HEK293 (cell line): ENCODE data around the gene QPCT.

Experiments used
- CTCF ChIA-PET: fragments of 350-600 bp; formaldehyde crosslinking; extraction: SDS; loops from one replicate; lab custom pipeline; 2021; ENCODE audit warnings: antibody characterized with exemption; lab: Yijun Ruan, JAX
- POLR2A ChIA-PET: fragments of 300-600 bp; formaldehyde crosslinking; extraction: SDS; loops from one replicate; lab custom pipeline; 2020; ENCODE audit warnings: antibody characterized with exemption, inconsistent platforms; lab: Yijun Ruan, JAX
- H3K27ac ChIP-seq: fragments of 200-500 bp; sonication (Bioruptor generic); 2 replicates; pipeline ENCODE4 v1.5.1; 2014; ENCODE audit warnings: low read depth, low read length, control low read depth, inconsistent platforms; ENCODE audit errors: extremely low read depth
- H3K36me3 ChIP-seq, 2 experiments: fragments of 200-500 bp in 1 of 2; sonication (Bioruptor generic) in 1 of 2; 1 replicate in 1 of 2; 2 replicates in 1 of 2; pipeline ENCODE4 v1.5.1; 2014 to 2017; ENCODE audit warnings: inconsistent platforms in 2 of 2, low read length in 2 of 2; ENCODE audit not compliant: control insufficient read depth in 2 of 2, insufficient read depth in 1 of 2
- H3K4me1 ChIP-seq: fragments of 200-500 bp; sonication (Bioruptor generic); 2 replicates; pipeline ENCODE4 v1.5.1; 2014; ENCODE audit warnings: mild to moderate bottlenecking, low read length, inconsistent platforms; ENCODE audit not compliant: control insufficient read depth, insufficient read depth
- H3K4me3 ChIP-seq: 2 replicates; pipeline ENCODE4 v1.5.1; 2011; ENCODE audit warnings: low read depth, mild to moderate bottlenecking, control low read depth, low read length, moderate library complexity
- H3K9me3 ChIP-seq: fragments of 200-500 bp; sonication (Bioruptor generic); 2 replicates; pipeline ENCODE4 v1.5.1; 2014; ENCODE audit warnings: low read depth, low read length, inconsistent platforms; ENCODE audit not compliant: control insufficient read depth, insufficient read depth
- AEBP2 ChIP-seq: fragments of 450-650 bp; formaldehyde crosslinking; IDR thresholded peaks from 2 replicates; pipeline ENCODE4 v1.5.1; 2016; ENCODE audit warnings: missing biosample characterization, missing genetic modification characterization, borderline replicate concordance
- GLIS1 ChIP-seq: fragments of 450-650 bp; formaldehyde crosslinking; IDR thresholded peaks from 2 replicates; pipeline ENCODE4 v1.5.1; 2016; ENCODE audit warnings: missing biosample characterization, missing genetic modification characterization
- HOXC10 ChIP-seq: sonication (generic); formaldehyde crosslinking; IDR thresholded peaks from 2 replicates; pipeline ENCODE4 v1.8.1; 2023; ENCODE audit warnings: mild to moderate bottlenecking, missing genetic modification reagents
- HOXD13 ChIP-seq: sonication (generic); formaldehyde crosslinking; IDR thresholded peaks from 2 replicates; pipeline ENCODE4 v1.8.0; 2022; ENCODE audit warnings: missing genetic modification reagents, borderline replicate concordance
- TCF7L2 ChIP-seq: IDR thresholded peaks from 2 replicates; pipeline ENCODE4 v1.6.1; 2011; ENCODE audit warnings: low read depth, mild to moderate bottlenecking, inconsistent platforms, low read length, moderate library complexity, borderline replicate concordance
- TSHZ1 ChIP-seq: fragments of 450-650 bp; formaldehyde crosslinking; IDR thresholded peaks from 2 replicates; pipeline ENCODE4 v1.5.1; 2016; ENCODE audit warnings: missing biosample characterization, missing genetic modification characterization, borderline replicate concordance
- ZNF221 ChIP-seq: fragments of 450-650 bp; formaldehyde crosslinking; IDR thresholded peaks from 2 replicates; pipeline ENCODE4 v1.5.1; 2017; ENCODE audit warnings: missing biosample characterization, missing genetic modification characterization, borderline replicate concordance
- ZNF362 ChIP-seq: fragments of 450-650 bp; formaldehyde crosslinking; IDR thresholded peaks from 2 replicates; pipeline ENCODE4 v1.5.1; 2016; ENCODE audit warnings: missing biosample characterization, missing genetic modification characterization
- ZNF544 ChIP-seq: fragments of 450-650 bp; formaldehyde crosslinking; IDR thresholded peaks from 2 replicates; pipeline ENCODE4 v1.5.0; 2017; ENCODE audit warnings: missing biosample characterization, missing genetic modification characterization
- ZNF548 ChIP-seq: fragments of 450-650 bp; formaldehyde crosslinking; IDR thresholded peaks from 2 replicates; pipeline ENCODE4 v1.5.1; 2016; ENCODE audit warnings: missing biosample characterization, missing genetic modification characterization
- ZNF555 ChIP-seq: fragments of 450-650 bp; formaldehyde crosslinking; conservative IDR thresholded peaks from 2 replicates; pipeline ENCODE4 v1.5.1; 2017; ENCODE audit warnings: missing biosample characterization, mild to moderate bottlenecking, missing genetic modification characterization, inconsistent platforms
- ZNF560 ChIP-seq: fragments of 450-650 bp; formaldehyde crosslinking; IDR thresholded peaks from 2 replicates; pipeline ENCODE4 v1.5.1; 2017; ENCODE audit warnings: missing biosample characterization, missing genetic modification characterization, borderline replicate concordance
- ZNF600 ChIP-seq: fragments of 450-650 bp; formaldehyde crosslinking; IDR thresholded peaks from 2 replicates; pipeline ENCODE4 v1.5.1; 2016; ENCODE audit warnings: missing biosample characterization, missing genetic modification characterization
- ZNF701 ChIP-seq: fragments of 450-650 bp; formaldehyde crosslinking; IDR thresholded peaks from 2 replicates; pipeline ENCODE4 v1.5.1; 2016; ENCODE audit warnings: missing biosample characterization, missing genetic modification characterization
- ZNF747 ChIP-seq: fragments of 450-650 bp; formaldehyde crosslinking; IDR thresholded peaks from 2 replicates; pipeline ENCODE4 v1.5.1; 2016; ENCODE audit warnings: missing biosample characterization, missing genetic modification characterization
- ZNF76 ChIP-seq: fragments of 450-650 bp; formaldehyde crosslinking; IDR thresholded peaks from 2 replicates; pipeline ENCODE4; 2016; ENCODE audit warnings: low read depth, missing biosample characterization, missing genetic modification characterization, borderline replicate concordance
- ZSCAN23 ChIP-seq: fragments of 450-650 bp; formaldehyde crosslinking; IDR thresholded peaks from 2 replicates; pipeline ENCODE4 v1.5.1; 2016; ENCODE audit warnings: missing biosample characterization, missing genetic modification characterization
- TF ChIP-seq, protein P1 (sequence below): IDR thresholded peaks from 2 replicates; pipeline ENCODE4 v1.6.1; 2011; ENCODE audit warnings: mild to moderate bottlenecking, low read depth, low read length, borderline replicate concordance
- TF ChIP-seq, protein P2 (sequence below): fragments of 450-650 bp; formaldehyde crosslinking; IDR thresholded peaks from 2 replicates; pipeline ENCODE4 v1.5.1; 2016; ENCODE audit warnings: missing biosample characterization, missing genetic modification characterization
- TF ChIP-seq, protein P3 (sequence below): fragments of 450-650 bp; formaldehyde crosslinking; IDR thresholded peaks from 2 replicates; pipeline ENCODE4 v1.5.1; 2017; ENCODE audit warnings: missing biosample characterization, mild to moderate bottlenecking, missing genetic modification characterization, moderate library complexity

Gene QPCT

GRCh38 chr2:37396890-37397565, 52.6 kb downstream of the QPCT start:
- Histone ChIP-seq H3K4me1 (no peaks in the 10 kb centered on the region), H3K36me3 (no peaks in the 10 kb centered on the region), H3K27ac (no peak overlapping the region), H3K9me3 (no peaks in the 10 kb centered on the region), H3K4me3 (no peak overlapping the region)
- TF ChIP-seq ZNF747 (tag by site-specific recombination) (no peak), ZNF548 (tag by site-specific recombination) (no peak), TSHZ1 (tag by site-specific recombination) (no peak), ZSCAN23 (tag by site-specific recombination) (no peak), ZNF362 (no peak), ZNF600 (tag by site-specific recombination) (no peak), ZNF544 (tag by site-specific recombination) (no peak), HOXC10 (CRISPR knock-in tag) (no peak), ZNF76 (no peak), ZNF560 (tag by site-specific recombination) (no peak)
- TF ChIP-seq, protein P1, sequence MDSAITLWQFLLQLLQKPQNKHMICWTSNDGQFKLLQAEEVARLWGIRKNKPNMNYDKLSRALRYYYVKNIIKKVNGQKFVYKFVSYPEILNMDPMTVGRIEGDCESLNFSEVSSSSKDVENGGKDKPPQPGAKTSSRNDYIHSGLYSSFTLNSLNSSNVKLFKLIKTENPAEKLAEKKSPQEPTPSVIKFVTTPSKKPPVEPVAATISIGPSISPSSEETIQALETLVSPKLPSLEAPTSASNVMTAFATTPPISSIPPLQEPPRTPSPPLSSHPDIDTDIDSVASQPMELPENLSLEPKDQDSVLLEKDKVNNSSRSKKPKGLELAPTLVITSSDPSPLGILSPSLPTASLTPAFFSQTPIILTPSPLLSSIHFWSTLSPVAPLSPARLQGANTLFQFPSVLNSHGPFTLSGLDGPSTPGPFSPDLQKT, result no peak
- CTCF ChIA-PET, result interaction anchor here (0.6 to 14.6 kb wide), 23 partner anchors 8 to 589 kb away, joined by 3 to 209 read pairs (median 4); no protein-coding TSS in a partner anchor
- POLR2A ChIA-PET, result interaction anchor here (0.7 kb wide), 2 partner anchors 79 to 1038 kb away, joined by 4 to 8 read pairs; no protein-coding TSS in a partner anchor

DNA sequence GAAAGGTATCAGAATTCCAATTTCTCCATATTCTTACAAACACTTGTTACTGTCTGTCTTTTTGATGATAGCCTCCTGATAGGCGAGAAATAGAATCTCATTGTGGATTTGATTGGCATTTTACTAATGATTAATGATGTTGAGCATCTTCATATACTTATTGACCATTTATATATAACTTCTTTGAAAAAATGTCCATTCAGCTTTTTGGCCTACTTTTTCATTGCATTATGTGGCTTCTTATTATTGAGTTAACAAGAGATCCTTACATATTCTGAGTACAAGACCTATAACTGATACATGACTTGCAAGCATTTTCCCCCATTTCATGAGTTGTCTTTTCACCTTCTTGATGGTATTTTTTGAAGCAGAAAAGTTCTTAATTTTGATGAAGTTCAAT, 54.6 kb downstream of the QPCT start:
- POLR2A ChIA-PET, result no interaction called here
- Histone ChIP-seq H3K4me3 (no peak overlapping the region), H3K27ac (no peak overlapping the region), H3K36me3 (no peaks in the 10 kb centered on the region), H3K4me1 (no peaks in the 10 kb centered on the region), H3K9me3 (no peaks in the 10 kb centered on the region)
- CTCF ChIA-PET, result interaction anchor here (0.6 to 14.6 kb wide), 6 partner anchors 11 to 492 kb away, joined by 3 to 209 read pairs (median 4); no protein-coding TSS in a partner anchor
- TF ChIP-seq ZNF555 (tag by site-specific recombination) (no peak), AEBP2 (tag by site-specific recombination) (no peak), HOXD13 (CRISPR knock-in tag) (no peak), TCF7L2 (no peak), ZNF747 (tag by site-specific recombination) (no peak), ZNF701 (tag by site-specific recombination) (no peak), GLIS1 (tag by site-specific recombination) (no peak), ZNF221 (no peak)
- TF ChIP-seq, protein P2, sequence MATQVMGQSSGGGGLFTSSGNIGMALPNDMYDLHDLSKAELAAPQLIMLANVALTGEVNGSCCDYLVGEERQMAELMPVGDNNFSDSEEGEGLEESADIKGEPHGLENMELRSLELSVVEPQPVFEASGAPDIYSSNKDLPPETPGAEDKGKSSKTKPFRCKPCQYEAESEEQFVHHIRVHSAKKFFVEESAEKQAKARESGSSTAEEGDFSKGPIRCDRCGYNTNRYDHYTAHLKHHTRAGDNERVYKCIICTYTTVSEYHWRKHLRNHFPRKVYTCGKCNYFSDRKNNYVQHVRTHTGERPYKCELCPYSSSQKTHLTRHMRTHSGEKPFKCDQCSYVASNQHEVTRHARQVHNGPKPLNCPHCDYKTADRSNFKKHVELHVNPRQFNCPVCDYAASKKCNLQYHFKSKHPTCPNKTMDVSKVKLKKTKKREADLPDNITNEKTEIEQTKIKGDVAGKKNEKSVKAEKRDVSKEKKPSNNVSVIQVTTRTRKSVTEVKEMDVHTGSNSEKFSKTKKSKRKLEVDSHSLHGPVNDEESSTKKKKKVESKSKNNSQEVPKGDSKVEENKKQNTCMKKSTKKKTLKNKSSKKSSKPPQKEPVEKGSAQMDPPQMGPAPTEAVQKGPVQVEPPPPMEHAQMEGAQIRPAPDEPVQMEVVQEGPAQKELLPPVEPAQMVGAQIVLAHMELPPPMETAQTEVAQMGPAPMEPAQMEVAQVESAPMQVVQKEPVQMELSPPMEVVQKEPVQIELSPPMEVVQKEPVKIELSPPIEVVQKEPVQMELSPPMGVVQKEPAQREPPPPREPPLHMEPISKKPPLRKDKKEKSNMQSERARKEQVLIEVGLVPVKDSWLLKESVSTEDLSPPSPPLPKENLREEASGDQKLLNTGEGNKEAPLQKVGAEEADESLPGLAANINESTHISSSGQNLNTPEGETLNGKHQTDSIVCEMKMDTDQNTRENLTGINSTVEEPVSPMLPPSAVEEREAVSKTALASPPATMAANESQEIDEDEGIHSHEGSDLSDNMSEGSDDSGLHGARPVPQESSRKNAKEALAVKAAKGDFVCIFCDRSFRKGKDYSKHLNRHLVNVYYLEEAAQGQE (tag by site-specific recombination), result no peak
- TF ChIP-seq, protein P3, sequence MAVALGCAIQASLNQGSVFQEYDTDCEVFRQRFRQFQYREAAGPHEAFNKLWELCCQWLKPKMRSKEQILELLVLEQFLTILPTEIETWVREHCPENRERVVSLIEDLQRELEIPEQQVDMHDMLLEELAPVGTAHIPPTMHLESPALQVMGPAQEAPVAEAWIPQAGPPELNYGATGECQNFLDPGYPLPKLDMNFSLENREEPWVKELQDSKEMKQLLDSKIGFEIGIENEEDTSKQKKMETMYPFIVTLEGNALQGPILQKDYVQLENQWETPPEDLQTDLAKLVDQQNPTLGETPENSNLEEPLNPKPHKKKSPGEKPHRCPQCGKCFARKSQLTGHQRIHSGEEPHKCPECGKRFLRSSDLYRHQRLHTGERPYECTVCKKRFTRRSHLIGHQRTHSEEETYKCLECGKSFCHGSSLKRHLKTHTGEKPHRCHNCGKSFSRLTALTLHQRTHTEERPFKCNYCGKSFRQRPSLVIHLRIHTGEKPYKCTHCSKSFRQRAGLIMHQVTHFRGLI (tag by site-specific recombination), result no peak
